ENCODE measurements around the gene RUNX1. TPM values are rescaled to one million over a fixed set of nuclear protein-coding genes. Genes with fewer than 3 reads are reported as not detected.
A peak's percentile ranks its signal among the peaks of the same experiment; 100 is the strongest.

Gene RUNX1
- total RNA-seq, 1 experiment from 2014 or later = 86.2 TPM

- no peak overlapping the region for H3K4me3 Mint-ChIP-seq (ENCODE audit: unreplicated experiment)
- DNase-seq (ENCODE audit: unreplicated experiment) = no peak
- intact Hi-C loops (cut with micrococcal nuclease) = no loop called here
- CTCF ChIA-PET = no interaction called here
- H3K27me3 Mint-ChIP-seq (ENCODE audit: insufficient read depth, unreplicated experiment) = no peaks in the 10 kb centered on the region
- no peaks in the 10 kb centered on the region for H3K9me3 Mint-ChIP-seq (ENCODE audit: unreplicated experiment)
- peak overlapping the region; percentile 69 for H3K27ac Mint-ChIP-seq (ENCODE audit: low read depth, unreplicated experiment)
- no TSS peak for BruUV-seq (replicated peaks)
- peaks cover 46% of the 10 kb centered on the region for H3K36me3 Mint-ChIP-seq (ENCODE audit: insufficient read depth, unreplicated experiment)
- TF ChIP-seq CTCF (IDR thresholded peaks at IDR 0.05; ENCODE audit: unreplicated experiment) = no peak
- no peaks in the 10 kb centered on the region for H3K4me1 Mint-ChIP-seq (ENCODE audit: insufficient read depth, unreplicated experiment)
- POLR2A ChIA-PET = interaction anchor here (0.7 to 1.1 kb wide), 2 partner anchors 41 to 59 kb away, joined by 3 read pairs; no protein-coding TSS in a partner anchor
Measured at GRCh38 chr21:34788879-34789278, 260.2 kb downstream of the RUNX1 start.

GRCh38 chr21:34783815-34784214 lies 265.3 kb downstream of the RUNX1 start:
- H3K27me3 Mint-ChIP-seq (ENCODE audit: insufficient read depth, unreplicated experiment) = no peaks in the 10 kb centered on the region
- POLR2A ChIA-PET = interaction anchor here (0.6 kb wide), 2 partner anchors 9 to 1524 kb away, joined by 4 to 5 read pairs; no protein-coding TSS in a partner anchor
- no peaks in the 10 kb centered on the region for H3K9me3 Mint-ChIP-seq (ENCODE audit: unreplicated experiment)
- H3K4me3 Mint-ChIP-seq (ENCODE audit: unreplicated experiment) = no peak overlapping the region
- TSS peak; percentile 2 for BruUV-seq (replicated peaks)
- CTCF ChIA-PET = interaction anchor here (1.0 kb wide), 1 partner anchor 94 kb away, joined by 4 read pairs; no protein-coding TSS in a partner anchor
- TF ChIP-seq CTCF (IDR thresholded peaks at IDR 0.05; ENCODE audit: unreplicated experiment) = no peak
- H3K4me1 Mint-ChIP-seq (ENCODE audit: insufficient read depth, unreplicated experiment) = no peaks in the 10 kb centered on the region
- peaks cover 13% of the 10 kb centered on the region for H3K36me3 Mint-ChIP-seq (ENCODE audit: insufficient read depth, unreplicated experiment)
- no peak overlapping the region for H3K27ac Mint-ChIP-seq (ENCODE audit: low read depth, unreplicated experiment)
- no peak for DNase-seq (ENCODE audit: unreplicated experiment)
- intact Hi-C loops (cut with micrococcal nuclease) = no loop called here

- no peak for DNase-seq (ENCODE audit: unreplicated experiment)
- H3K27ac Mint-ChIP-seq (ENCODE audit: low read depth, unreplicated experiment) = no peak overlapping the region
- intact Hi-C loops (cut with micrococcal nuclease) = no loop called here
- CTCF ChIA-PET = interaction anchor here (0.7 to 1.1 kb wide), 3 partner anchors 89 to 105 kb away, joined by 3 read pairs; no protein-coding TSS in a partner anchor
- no peaks in the 10 kb centered on the region for H3K9me3 Mint-ChIP-seq (ENCODE audit: unreplicated experiment)
- peaks cover 11% of the 10 kb centered on the region for H3K36me3 Mint-ChIP-seq (ENCODE audit: insufficient read depth, unreplicated experiment)
- TF ChIP-seq CTCF (IDR thresholded peaks at IDR 0.05; ENCODE audit: unreplicated experiment) = no peak
- no peak overlapping the region for H3K4me3 Mint-ChIP-seq (ENCODE audit: unreplicated experiment)
- no peaks in the 10 kb centered on the region for H3K27me3 Mint-ChIP-seq (ENCODE audit: insufficient read depth, unreplicated experiment)
- POLR2A ChIA-PET = interaction anchor here (0.6 to 0.7 kb wide), 2 partner anchors 12 to 1525 kb away, joined by 4 to 5 read pairs; no protein-coding TSS in a partner anchor
- H3K4me1 Mint-ChIP-seq (ENCODE audit: insufficient read depth, unreplicated experiment) = no peaks in the 10 kb centered on the region
- no TSS peak for BruUV-seq (replicated peaks)
Measured at GRCh38 chr21:34782506-34783360, 266.4 kb downstream of the RUNX1 start.

- BruUV-seq (replicated peaks) = no TSS peak
- Mint-ChIP-seq H3K27me3 (ENCODE audit: insufficient read depth, unreplicated experiment) (no peaks in the 10 kb centered on the region), H3K36me3 (ENCODE audit: insufficient read depth, unreplicated experiment) (no peaks in the 10 kb centered on the region), H3K9me3 (ENCODE audit: unreplicated experiment) (no peaks in the 10 kb centered on the region), H3K4me3 (ENCODE audit: unreplicated experiment) (no peak overlapping the region), H3K27ac (ENCODE audit: low read depth, unreplicated experiment) (no peak overlapping the region), H3K4me1 (ENCODE audit: insufficient read depth, unreplicated experiment) (no peaks in the 10 kb centered on the region)
- CTCF ChIA-PET = interaction anchor here (0.7 to 1.1 kb wide), 2 partner anchors 13 to 95 kb away, joined by 3 read pairs; no protein-coding TSS in a partner anchor
- POLR2A ChIA-PET = no interaction called here
- no peak for TF ChIP-seq CTCF (IDR thresholded peaks at IDR 0.05; ENCODE audit: unreplicated experiment)
- intact Hi-C loops (cut with micrococcal nuclease) = no loop called here
- no peak for DNase-seq (ENCODE audit: unreplicated experiment)
Measured at GRCh38 chr21:34781526-34781925, 267.6 kb downstream of the RUNX1 start.
